Gastroesophageal sphincter (tissue), 4 donors: ENCODE results near the gene SLAMF8. TPM values are rescaled to one million over a fixed set of nuclear protein-coding genes. Genes with fewer than 3 reads are reported as not detected.

Experiments
- ATAC-seq: fragments of 150-250 bp; one replicate; pipeline ENCODE4 v1.9.1; 2016; ENCODE audit warnings: mild to moderate bottlenecking, moderate library complexity
- H3K27ac ChIP-seq, 4 donors: fragments of 200-600 bp; sonication (generic) in 3 of 4; 1 replicate in 3 of 4; 2 replicates in 1 of 4; pipeline ENCODE4 v1.5.1; 2016 to 2019
- H3K27me3 ChIP-seq: fragments of 200-600 bp; sonication (generic); one replicate; pipeline ENCODE4 v1.5.1; 2019
- H3K36me3 ChIP-seq, 2 donors: fragments of 200-600 bp; sonication (generic); one replicate each; pipeline ENCODE4 v1.5.1; 2019; ENCODE audit warnings: control low read depth in 1 of 2
- H3K4me1 ChIP-seq, 3 donors: fragments of 200-600 bp; sonication (generic); 1 replicate in 2 of 3; 2 replicates in 1 of 3; pipeline ENCODE4 v1.5.1; 2016 to 2019; ENCODE audit warnings: control low read depth in 2 of 3
- H3K4me3 ChIP-seq, 2 donors: fragments of 200-600 bp; sonication (generic); one replicate each; pipeline ENCODE4 v1.5.1; 2019; ENCODE audit warnings: mild to moderate bottlenecking in 1 of 2, moderate library complexity in 1 of 2
- H3K9me3 ChIP-seq, 3 donors: fragments of 200-600 bp; sonication (generic); one replicate each; pipeline ENCODE4 v1.5.1; 2017 to 2019; ENCODE audit warnings: control low read depth in 2 of 3
- EP300 ChIP-seq: sonication (generic); formaldehyde crosslinking; IDR thresholded peaks from one replicate; pipeline ENCODE4 v1.6.1; 2017; ENCODE audit warnings: antibody characterized with exemption, mild to moderate bottlenecking
- POLR2A ChIP-seq, 2 donors: fragments of 450-650 bp; IDR thresholded peaks; one replicate each; pipeline ENCODE4 v1.6.1; 2017; ENCODE audit warnings: antibody characterized with exemption in 2 of 2, mild to moderate bottlenecking in 2 of 2, moderate library complexity in 1 of 2
- POLR2AphosphoS5 ChIP-seq: sonication (generic); formaldehyde crosslinking; IDR thresholded peaks from one replicate; pipeline ENCODE4 v1.6.1; 2017; ENCODE audit warnings: antibody characterized with exemption
- WGBS, 2 donors: methylation state at CpG; one replicate each; pipeline ENCODE4 v1.1.5; 2018; ENCODE audit warnings: low coverage in 1 of 2; 5-methylcytosine and 5-hydroxymethylcytosine counted together
- total RNA-seq, 4 donors: library from RNA; depleted of rRNA; stranded (reverse); fragments of >200 nt; gene quantifications; one replicate each; pipeline ENCODE4 v1.1.0, GENCODE V29; 2016
- TF ChIP-seq, protein P1 (sequence below), 4 experiments: fragments of 200-600 bp in 2 of 4; fragments of 450-650 bp in 2 of 4; sonication (generic) in 1 of 4; IDR thresholded peaks; one replicate each; pipeline ENCODE4 v1.5.1; 2017 to 2019; ENCODE audit warnings: antibody characterized with exemption in 4 of 4, mild to moderate bottlenecking in 2 of 4, moderate library complexity in 2 of 4

SLAMF8 gene
- total RNA-seq, 4 donors from 2014 or later, result 1.4 to 4.3 (median 4.2) TPM; not detected in 1

GRCh38 chr1:159851407-159851806 is 24.7 kb downstream of the SLAMF8 start:
- Histone ChIP-seq H3K27me3 (no peaks in the 10 kb centered on the region), H3K4me3 (no peak overlapping the region), H3K36me3 (no peaks in the 10 kb centered on the region), H3K9me3 (no peaks in the 10 kb centered on the region), H3K27ac (no peak overlapping the region), H3K4me1 (peaks cover 0 to 26% (median 4%) of the 10 kb centered on the region in 3 donors)
- TF ChIP-seq, protein P1, sequence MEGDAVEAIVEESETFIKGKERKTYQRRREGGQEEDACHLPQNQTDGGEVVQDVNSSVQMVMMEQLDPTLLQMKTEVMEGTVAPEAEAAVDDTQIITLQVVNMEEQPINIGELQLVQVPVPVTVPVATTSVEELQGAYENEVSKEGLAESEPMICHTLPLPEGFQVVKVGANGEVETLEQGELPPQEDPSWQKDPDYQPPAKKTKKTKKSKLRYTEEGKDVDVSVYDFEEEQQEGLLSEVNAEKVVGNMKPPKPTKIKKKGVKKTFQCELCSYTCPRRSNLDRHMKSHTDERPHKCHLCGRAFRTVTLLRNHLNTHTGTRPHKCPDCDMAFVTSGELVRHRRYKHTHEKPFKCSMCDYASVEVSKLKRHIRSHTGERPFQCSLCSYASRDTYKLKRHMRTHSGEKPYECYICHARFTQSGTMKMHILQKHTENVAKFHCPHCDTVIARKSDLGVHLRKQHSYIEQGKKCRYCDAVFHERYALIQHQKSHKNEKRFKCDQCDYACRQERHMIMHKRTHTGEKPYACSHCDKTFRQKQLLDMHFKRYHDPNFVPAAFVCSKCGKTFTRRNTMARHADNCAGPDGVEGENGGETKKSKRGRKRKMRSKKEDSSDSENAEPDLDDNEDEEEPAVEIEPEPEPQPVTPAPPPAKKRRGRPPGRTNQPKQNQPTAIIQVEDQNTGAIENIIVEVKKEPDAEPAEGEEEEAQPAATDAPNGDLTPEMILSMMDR (IDR thresholded peaks at IDR 0.05), result no peak
- TF ChIP-seq POLR2A (IDR thresholded peaks at IDR 0.05), result no peak
- TF ChIP-seq EP300, result no peak
- TF ChIP-seq POLR2AphosphoS5, result no peak
- ATAC-seq, result no peak
- WGBS, 2 donors, result 46 to 88% methylated on average over 1 of the region's 1 CpG

- Histone ChIP-seq H3K4me1 (peaks cover 0 to 26% (median 4%) of the 10 kb centered on the region in 3 donors), H3K9me3 (no peaks in the 10 kb centered on the region), H3K27ac (peak overlapping the region; percentile 96 to 100 (median 96)), H3K36me3 (no peaks in the 10 kb centered on the region), H3K27me3 (no peaks in the 10 kb centered on the region), H3K4me3 (peak overlapping the region; percentile 79 to 100)
- ATAC-seq, result no peak
- no peak for TF ChIP-seq POLR2A (IDR thresholded peaks at IDR 0.05)
- 16 to 17% methylated on average over 6 of the region's 6 CpGs for WGBS, 2 donors
Measured at GRCh38 chr1:159853417-159854115, 26.9 kb downstream of the SLAMF8 start.

GRCh38 chr1:159854116-159854692 is 27.5 kb downstream of the SLAMF8 start:
- Histone ChIP-seq H3K4me3 (peak overlapping the region; percentile 79 to 100), H3K4me1 (peaks cover 0 to 26% (median 4%) of the 10 kb centered on the region in 3 donors), H3K36me3 (no peaks in the 10 kb centered on the region), H3K27ac (peak overlapping the region; percentile 96 to 100 (median 96)), H3K9me3 (no peaks in the 10 kb centered on the region), H3K27me3 (no peaks in the 10 kb centered on the region)
- TF ChIP-seq POLR2A (IDR thresholded peaks at IDR 0.05) (no peak), EP300 (no peak), POLR2AphosphoS5 (peak; percentile 52)
- TF ChIP-seq, protein P1 (IDR thresholded peaks at IDR 0.05), result no peak
- ATAC-seq, result peak; percentile 71
- 0% methylated on average over 5 to 6 of the region's 31 CpGs for WGBS, 2 donors

DNA sequence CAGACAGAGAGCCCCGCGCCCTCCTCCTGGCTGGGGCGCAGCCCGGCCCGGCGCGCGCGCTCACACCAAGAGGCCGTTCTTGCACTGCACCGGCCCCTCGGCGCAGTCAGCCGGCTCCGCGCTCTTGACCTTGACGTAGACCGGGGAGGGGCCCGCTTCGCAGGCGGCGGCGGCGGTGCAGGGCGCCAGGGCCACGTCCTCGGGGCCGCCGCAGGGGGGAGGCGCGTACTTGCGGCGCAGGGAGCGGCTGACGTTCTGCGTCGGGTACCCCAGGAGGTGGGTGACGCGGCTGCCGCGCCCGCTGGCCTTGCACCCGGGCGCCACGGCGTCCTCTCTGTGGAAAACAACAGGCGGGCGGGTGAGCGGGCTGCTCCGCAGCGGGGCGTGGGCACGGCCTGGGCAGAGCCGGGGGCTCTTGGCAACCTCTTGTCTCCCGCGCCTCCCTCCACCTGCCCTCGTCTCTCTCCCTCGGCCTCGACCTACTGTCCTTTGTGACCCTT is 28.1 kb downstream of the SLAMF8 start:
- TF ChIP-seq EP300 (no peak), POLR2AphosphoS5 (peak; percentile 81), POLR2A (IDR thresholded peaks at IDR 0.05) (peak; percentile 80 to 88)
- TF ChIP-seq, protein P1 (IDR thresholded peaks at IDR 0.05), result peak in 3 of 4 experiments; percentile 42 to 45 (median 44)
- H3K27me3 ChIP-seq, result no peaks in the 10 kb centered on the region
- WGBS, 2 donors, result 0% methylated on average over 3 to 9 of the region's 59 CpGs
- H3K4me1 ChIP-seq, result peaks cover 0 to 26% (median 4%) of the 10 kb centered on the region in 3 donors
- peak overlapping the region; percentile 79 to 100 for H3K4me3 ChIP-seq
- H3K9me3 ChIP-seq, result no peaks in the 10 kb centered on the region
- H3K36me3 ChIP-seq, result no peaks in the 10 kb centered on the region
- ATAC-seq, result peak; percentile 94
- peak overlapping the region; percentile 96 to 100 (median 96) for H3K27ac ChIP-seq

DNA sequence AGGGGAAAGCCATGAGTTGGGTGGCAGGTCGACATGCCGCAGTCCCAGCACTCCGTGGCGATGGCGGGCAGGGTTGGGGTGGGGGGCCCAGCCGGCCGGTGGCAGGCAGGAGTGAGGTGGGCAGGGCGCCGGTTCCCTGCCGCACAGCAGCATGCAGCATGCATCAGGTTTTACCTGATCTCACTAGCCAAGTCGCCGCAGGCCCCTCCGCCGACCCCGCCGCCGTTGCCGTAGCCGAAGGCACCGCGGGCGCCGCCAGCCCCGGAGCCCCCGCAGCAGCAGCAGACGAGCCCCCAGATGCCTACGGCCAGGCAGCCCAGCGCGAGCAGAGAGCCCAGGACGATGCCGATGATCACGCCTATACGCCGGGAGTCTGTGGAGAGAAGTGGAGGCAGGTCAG is 29.0 kb downstream of the SLAMF8 start:
- no peaks in the 10 kb centered on the region for H3K36me3 ChIP-seq
- H3K4me1 ChIP-seq, result peaks cover 0 to 26% (median 4%) of the 10 kb centered on the region in 3 donors
- H3K4me3 ChIP-seq, result peak overlapping the region in 1 of 2 donors; percentile 79
- 74% methylated on average over 13 of the region's 34 CpGs; no CpG with 5 or more reads in 1 of the 2 donors for WGBS, 2 donors
- peak overlapping the region in 3 of 4 donors; percentile 96 to 97 (median 96) for H3K27ac ChIP-seq
- TF ChIP-seq POLR2AphosphoS5, result no peak
- TF ChIP-seq, protein P1 (IDR thresholded peaks at IDR 0.05), result no peak
- no peak for TF ChIP-seq EP300
- TF ChIP-seq POLR2A (IDR thresholded peaks at IDR 0.05), result no peak
- H3K27me3 ChIP-seq, result no peaks in the 10 kb centered on the region
- ATAC-seq, result no peak
- H3K9me3 ChIP-seq, result no peaks in the 10 kb centered on the region
